WI38 (cell line): Measurements from ENCODE around the gene NUFIP1.

Source experiments
- H3K4me3 ChIP-seq: 2 replicates; pipeline ENCODE4 v1.5.1; 2011; ENCODE audit warnings: low read depth, mild to moderate bottlenecking, control low read depth, low read length
- CTCF ChIP-seq: IDR thresholded peaks from 2 replicates; pipeline ENCODE4 v1.5.1; 2012; ENCODE audit warnings: low read depth, mild to moderate bottlenecking, control low read depth, low read length

NUFIP1 gene

DNA sequence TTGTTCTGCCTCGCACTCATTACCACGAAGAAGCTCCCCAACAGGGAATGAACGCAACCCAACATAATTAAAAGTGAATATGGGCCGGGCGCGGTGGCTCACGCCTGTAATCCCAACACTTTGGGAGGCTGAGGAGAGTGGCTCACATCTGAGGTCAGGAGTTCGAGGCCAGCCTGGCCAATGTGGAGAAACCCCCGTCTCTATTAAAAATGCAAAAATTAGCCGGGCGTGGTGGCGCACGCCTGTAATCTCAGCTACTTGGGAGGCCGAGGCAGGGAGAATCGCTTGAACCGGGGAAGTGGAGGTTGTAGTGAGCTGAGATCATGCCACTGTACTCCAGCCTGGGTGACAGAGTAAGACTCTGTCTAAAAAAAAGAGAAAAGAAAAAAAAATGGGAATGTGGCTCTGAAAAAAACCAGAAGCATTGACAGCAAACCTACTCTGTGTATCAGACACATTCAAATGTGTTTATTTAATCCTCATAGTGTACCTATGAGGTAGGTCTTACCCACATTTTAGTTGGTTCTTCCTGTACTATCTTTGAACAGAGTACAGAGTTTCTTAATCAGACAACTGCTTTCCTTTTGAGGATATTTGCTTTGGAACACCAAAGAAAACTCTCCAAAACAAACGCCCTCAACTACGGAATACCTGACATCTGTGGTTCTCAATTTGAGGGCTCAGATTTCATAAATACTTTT, 70.0 kb downstream of the NUFIP1 start:
- TF ChIP-seq CTCF, result no peak
- peak overlapping the region; percentile 67 for H3K4me3 ChIP-seq

- peak; percentile 77 for TF ChIP-seq CTCF
- peak overlapping the region; percentile 67 for H3K4me3 ChIP-seq
Measured at GRCh38 chr13:44918326-44919103, 70.8 kb downstream of the NUFIP1 start.

- peak; percentile 47 for TF ChIP-seq CTCF
- H3K4me3 ChIP-seq, result peak overlapping the region; percentile 67
Measured at GRCh38 chr13:44917589-44918325, 71.5 kb downstream of the NUFIP1 start.

DNA sequence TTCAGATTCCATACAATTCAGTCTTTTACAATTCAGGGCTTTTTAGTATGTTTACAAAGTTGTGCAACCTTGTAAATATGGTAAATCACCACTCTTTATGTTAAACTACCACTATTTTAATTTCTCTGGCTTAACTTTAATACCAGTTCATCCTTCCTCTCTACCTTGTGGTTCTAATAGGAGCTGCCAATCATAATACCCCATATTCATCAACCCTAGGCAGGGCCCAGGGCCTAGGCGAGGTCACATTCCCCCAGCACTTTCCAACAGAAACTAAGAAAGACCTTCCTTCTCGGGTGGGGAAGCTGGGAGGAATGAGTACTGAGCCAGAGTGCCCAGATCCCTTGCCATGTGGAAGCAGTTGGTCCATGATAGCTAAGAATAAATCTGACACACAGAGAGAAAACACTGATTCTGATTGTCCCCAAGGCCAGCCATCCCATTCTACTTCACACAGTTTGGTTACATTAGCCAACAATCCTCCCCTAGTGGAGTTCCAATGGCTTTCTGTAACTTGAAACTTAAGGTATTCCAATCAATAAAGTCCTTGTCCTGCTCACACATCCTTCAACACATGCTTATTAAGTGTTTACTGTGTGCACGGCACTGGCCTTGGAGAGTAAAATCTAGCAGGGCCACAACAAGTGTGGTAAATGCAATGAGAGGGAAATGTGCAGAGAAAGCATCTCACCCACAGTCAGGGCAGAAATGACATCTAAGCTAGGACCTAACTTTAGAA, 76.8 kb downstream of the NUFIP1 start:
- TF ChIP-seq CTCF, result no peak
- no peak overlapping the region for H3K4me3 ChIP-seq

DNA sequence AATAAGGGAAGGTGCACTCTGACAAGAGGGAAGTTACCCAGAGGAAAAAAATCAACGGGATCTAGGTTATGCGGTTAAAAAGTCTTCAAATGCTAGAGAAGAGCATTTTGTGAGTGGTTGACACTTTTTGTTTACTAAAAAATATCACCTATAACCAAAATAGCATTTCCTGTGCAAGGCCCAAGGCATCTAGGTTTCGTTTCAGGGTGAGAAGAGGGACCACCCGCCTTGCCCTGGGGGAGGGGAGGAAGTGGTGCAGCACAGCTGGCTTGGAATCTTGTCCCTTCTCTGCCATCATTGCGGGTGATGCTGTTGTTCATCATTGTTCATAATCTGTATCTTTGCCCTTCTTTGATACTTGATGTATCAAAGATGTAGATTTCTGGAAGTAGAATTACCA, 80.6 kb downstream of the NUFIP1 start:
- no peak overlapping the region for H3K4me3 ChIP-seq
- no peak for TF ChIP-seq CTCF

DNA sequence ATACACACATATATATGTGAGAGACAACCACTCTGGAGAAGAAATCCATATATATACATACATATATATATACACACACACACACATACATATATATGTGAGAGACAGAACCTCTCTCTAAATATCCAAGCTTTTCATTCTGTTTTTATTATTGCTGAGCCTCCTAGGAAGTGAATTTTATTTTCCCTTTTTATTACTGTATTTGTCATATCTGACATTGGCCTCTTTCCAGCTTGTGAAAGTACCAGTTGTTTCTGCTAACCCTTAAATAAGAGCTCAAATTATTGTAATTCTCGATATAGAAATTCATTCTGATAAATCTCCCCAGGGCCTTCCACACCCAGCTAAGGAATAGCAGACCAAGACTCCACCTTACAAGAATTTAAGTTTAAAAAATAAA, 81.0 kb downstream of the NUFIP1 start:
- no peak for TF ChIP-seq CTCF
- no peak overlapping the region for H3K4me3 ChIP-seq
